OCI-LY1 (cell line): ENCODE data around the gene SPIB.
A peak's percentile ranks its signal among the peaks of the same experiment; 100 is the strongest.

Source experiments
- H2AFZ ChIP-seq: fragments of 200-600 bp; sonication (generic), shearing (Covaris generic); 2 replicates; pipeline ENCODE4 v1.6.0; 2014; ENCODE audit warnings: antibody characterized with exemption, mild to moderate bottlenecking, low read length
- H3F3A ChIP-seq: fragments of 200-600 bp; sonication (generic), shearing (Covaris generic); 2 replicates; pipeline ENCODE4 v1.6.0; 2014; ENCODE audit warnings: mild to moderate bottlenecking, antibody characterized with exemption, low read length, moderate library complexity; ENCODE audit not compliant: insufficient read depth
- H3K27ac ChIP-seq: fragments of 200-600 bp; sonication (generic); 2 replicates; pipeline ENCODE4 v1.5.1; 2014; ENCODE audit warnings: low read length, mixed run types, mild to moderate bottlenecking, low read depth; ENCODE audit not compliant: poor library complexity, severe bottlenecking
- H3K27me3 ChIP-seq: fragments of 200-600 bp; sonication (generic); 2 replicates; pipeline ENCODE4 v1.6.0; 2014; ENCODE audit warnings: antibody characterized with exemption, mild to moderate bottlenecking, low read length, moderate library complexity; ENCODE audit not compliant: insufficient read depth
- H3K36me3 ChIP-seq: fragments of 200-600 bp; sonication (generic); 2 replicates; pipeline ENCODE4 v1.6.1; 2014; ENCODE audit warnings: mild to moderate bottlenecking, antibody characterized with exemption, low read length, moderate library complexity, mixed read lengths; ENCODE audit not compliant: insufficient read depth
- H3K4me1 ChIP-seq: fragments of 200-600 bp; sonication (generic); 2 replicates; pipeline ENCODE4 v1.5.1; 2014; ENCODE audit warnings: mild to moderate bottlenecking, low read length, moderate library complexity; ENCODE audit not compliant: insufficient read depth, severe bottlenecking
- H3K4me2 ChIP-seq: fragments of 200-600 bp; sonication (generic), shearing (Covaris generic); 2 replicates; pipeline ENCODE4 v1.6.1; 2014; ENCODE audit warnings: low read length
- H3K4me3 ChIP-seq: fragments of 200-600 bp; sonication (generic); 2 replicates; pipeline ENCODE4 v1.5.1; 2014; ENCODE audit warnings: low read length, low read depth, mild to moderate bottlenecking, mixed read lengths; ENCODE audit not compliant: poor library complexity, severe bottlenecking
- H3K79me2 ChIP-seq: fragments of 200-600 bp; shearing (Covaris generic); 2 replicates; pipeline ENCODE4 v1.6.1; 2016; ENCODE audit warnings: mixed run types, low read length, mixed read lengths; ENCODE audit not compliant: insufficient read depth
- H3K9ac ChIP-seq: fragments of 200-600 bp; sonication (generic), shearing (Covaris generic); 2 replicates; pipeline ENCODE4 v1.6.1; 2014; ENCODE audit warnings: mild to moderate bottlenecking, low read length, mixed read lengths
- H3K9me2 ChIP-seq: fragments of 200-600 bp; sonication (generic), shearing (Covaris generic); 2 replicates; pipeline ENCODE4 v1.6.1; 2014; ENCODE audit warnings: low read depth, mild to moderate bottlenecking, low read length, mixed read lengths
- H3K9me3 ChIP-seq: fragments of 200-600 bp; shearing (Covaris generic); 2 replicates; pipeline ENCODE4 v1.6.1; 2014; ENCODE audit warnings: low read length, mixed read lengths
- H4K20me1 ChIP-seq: fragments of 200-600 bp; sonication (generic), shearing (Covaris generic); 2 replicates; pipeline ENCODE4 v1.6.0; 2016; ENCODE audit warnings: mild to moderate bottlenecking, low read length; ENCODE audit not compliant: insufficient read depth
- EZH2 ChIP-seq: fragments of 200-600 bp; sonication (generic), shearing (Covaris generic); IDR thresholded peaks from 2 replicates; pipeline ENCODE4 v1.8.0; 2017; ENCODE audit warnings: borderline replicate concordance, mixed run types, mild to moderate bottlenecking, antibody characterized with exemption, low read length, moderate library complexity, mixed read lengths
- TF ChIP-seq, protein P1 (sequence below): fragments of 200-600 bp; sonication (generic), shearing (Covaris generic); IDR thresholded peaks from 2 replicates; pipeline ENCODE4 v1.5.1; 2017; ENCODE audit warnings: mild to moderate bottlenecking, antibody characterized with exemption, low read length, moderate library complexity, mixed read lengths

The SPIB gene

DNA sequence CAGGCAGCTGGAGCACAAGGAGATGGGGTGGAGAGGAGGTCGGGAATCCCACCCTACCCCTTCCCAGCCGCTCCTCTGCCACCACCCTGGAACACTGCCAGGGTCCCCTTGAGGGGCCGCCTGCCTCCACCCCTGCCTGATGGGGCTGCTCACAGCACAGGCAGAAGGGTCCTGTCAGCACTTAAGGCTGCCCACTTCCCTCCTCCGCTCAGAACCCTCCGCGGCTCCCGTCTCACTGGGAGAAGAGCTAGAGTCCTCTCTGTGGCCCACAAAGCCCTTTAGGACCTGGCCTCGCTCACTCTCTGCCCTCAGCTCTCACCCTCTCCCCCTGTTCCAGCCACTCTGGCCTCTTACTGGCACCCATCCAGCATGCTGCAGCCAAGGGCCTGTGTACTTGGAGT, 38.0 kb upstream of the SPIB start:
- Histone ChIP-seq H3K27me3 (no peaks in the 10 kb centered on the region), H3K4me1 (peaks cover 17% of the 10 kb centered on the region), H3K36me3 (peaks cover 43% of the 10 kb centered on the region), H3K27ac (no peak overlapping the region), H3K9ac (no peak overlapping the region), H3K79me2 (peaks cover 10% of the 10 kb centered on the region), H3F3A (no peaks in the 10 kb centered on the region), H2AFZ (no peak overlapping the region), H3K9me3 (no peaks in the 10 kb centered on the region), H3K4me3 (no peak overlapping the region), H3K4me2 (no peak overlapping the region), H3K9me2 (no peaks in the 10 kb centered on the region), H4K20me1 (no peaks in the 10 kb centered on the region)
- TF ChIP-seq EZH2, result no peak
- TF ChIP-seq, protein P1, sequence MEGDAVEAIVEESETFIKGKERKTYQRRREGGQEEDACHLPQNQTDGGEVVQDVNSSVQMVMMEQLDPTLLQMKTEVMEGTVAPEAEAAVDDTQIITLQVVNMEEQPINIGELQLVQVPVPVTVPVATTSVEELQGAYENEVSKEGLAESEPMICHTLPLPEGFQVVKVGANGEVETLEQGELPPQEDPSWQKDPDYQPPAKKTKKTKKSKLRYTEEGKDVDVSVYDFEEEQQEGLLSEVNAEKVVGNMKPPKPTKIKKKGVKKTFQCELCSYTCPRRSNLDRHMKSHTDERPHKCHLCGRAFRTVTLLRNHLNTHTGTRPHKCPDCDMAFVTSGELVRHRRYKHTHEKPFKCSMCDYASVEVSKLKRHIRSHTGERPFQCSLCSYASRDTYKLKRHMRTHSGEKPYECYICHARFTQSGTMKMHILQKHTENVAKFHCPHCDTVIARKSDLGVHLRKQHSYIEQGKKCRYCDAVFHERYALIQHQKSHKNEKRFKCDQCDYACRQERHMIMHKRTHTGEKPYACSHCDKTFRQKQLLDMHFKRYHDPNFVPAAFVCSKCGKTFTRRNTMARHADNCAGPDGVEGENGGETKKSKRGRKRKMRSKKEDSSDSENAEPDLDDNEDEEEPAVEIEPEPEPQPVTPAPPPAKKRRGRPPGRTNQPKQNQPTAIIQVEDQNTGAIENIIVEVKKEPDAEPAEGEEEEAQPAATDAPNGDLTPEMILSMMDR, result no peak

DNA sequence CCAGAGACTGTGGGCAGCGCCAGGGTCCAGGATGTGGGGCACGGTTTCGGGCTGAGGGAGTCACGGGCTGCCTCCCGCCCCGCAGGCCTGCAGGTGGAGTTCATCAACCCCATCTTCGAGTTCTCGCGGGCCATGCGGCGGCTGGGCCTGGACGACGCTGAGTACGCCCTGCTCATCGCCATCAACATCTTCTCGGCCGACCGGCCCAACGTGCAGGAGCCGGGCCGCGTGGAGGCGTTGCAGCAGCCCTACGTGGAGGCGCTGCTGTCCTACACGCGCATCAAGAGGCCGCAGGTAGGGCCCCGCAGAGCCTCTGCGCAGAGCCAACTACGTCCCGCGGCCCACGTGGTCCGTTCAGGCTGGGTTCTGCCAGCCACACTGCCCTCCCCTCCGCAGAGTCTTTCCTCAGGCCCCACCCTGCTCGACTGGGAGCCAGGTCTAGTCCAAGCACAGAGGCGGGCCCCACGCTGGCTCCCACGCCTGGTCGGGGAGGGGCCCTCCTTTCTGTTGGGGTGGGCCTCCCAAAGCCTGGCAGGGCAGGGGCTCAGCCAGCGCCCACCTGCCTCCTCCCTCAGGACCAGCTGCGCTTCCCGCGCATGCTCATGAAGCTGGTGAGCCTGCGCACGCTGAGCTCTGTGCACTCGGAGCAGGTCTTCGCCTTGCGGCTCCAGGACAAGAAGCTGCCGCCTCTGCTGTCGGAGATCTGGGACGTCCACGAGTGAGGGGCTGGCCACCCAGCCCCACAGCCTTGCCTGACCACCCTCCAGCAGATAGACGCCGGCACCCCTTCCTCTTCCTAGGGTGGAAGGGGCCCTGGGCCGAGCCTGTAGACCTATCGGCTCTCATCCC, 36.6 kb upstream of the SPIB start:
- Histone ChIP-seq H3K9ac (no peak overlapping the region), H3K9me3 (no peaks in the 10 kb centered on the region), H3K4me3 (no peak overlapping the region), H3K9me2 (no peaks in the 10 kb centered on the region), H3K27me3 (no peaks in the 10 kb centered on the region), H3K4me2 (no peak overlapping the region), H3K79me2 (peaks cover 12% of the 10 kb centered on the region), H2AFZ (no peak overlapping the region), H3K36me3 (peaks cover 55% of the 10 kb centered on the region), H3K27ac (no peak overlapping the region), H3K4me1 (peaks cover 16% of the 10 kb centered on the region), H3F3A (no peaks in the 10 kb centered on the region), H4K20me1 (no peaks in the 10 kb centered on the region)
- no peak for TF ChIP-seq EZH2
- TF ChIP-seq, protein P1, result no peak

DNA sequence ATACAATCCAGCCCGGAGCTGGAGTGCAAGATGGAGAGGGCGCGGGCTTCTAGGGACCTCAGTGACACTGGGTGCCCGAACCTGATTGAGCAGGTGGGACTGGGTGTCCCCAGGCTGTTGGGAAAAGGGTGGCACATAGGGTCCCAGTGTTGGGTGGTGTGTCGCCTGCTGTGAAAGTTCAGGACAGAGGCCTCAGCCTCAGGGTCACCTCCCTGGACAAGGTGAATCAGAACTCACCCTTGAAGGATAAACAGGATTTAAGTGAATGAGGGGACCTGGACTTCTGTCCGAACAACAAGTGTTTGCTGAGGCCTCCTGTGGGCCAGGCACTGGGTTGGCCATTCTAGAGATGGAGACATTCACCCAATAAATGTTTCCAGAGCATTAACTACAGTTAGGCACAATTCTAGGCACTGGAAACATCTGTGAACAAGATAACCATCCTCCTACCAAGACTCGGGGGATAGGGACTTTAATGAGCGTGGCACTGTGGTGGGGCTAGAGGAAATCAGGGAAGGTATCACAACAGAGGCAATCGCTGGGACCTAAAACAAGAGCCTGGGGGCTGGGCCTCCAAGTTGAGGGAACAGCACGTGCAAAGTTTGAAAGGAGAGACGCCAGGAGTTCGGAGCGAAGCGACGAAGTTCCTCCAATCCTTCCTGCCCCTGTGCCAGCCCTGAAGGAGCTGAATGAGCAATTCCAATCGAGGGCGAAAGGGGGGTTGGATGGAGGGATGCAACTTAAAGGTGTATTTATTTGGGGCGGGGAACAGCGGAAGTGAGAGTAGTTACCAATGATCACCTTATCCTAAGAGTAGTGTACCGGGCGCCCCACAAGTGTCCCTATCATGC, 35.5 kb upstream of the SPIB start:
- Histone ChIP-seq H3K27ac (peak overlapping the region; percentile 61), H2AFZ (no peak overlapping the region), H4K20me1 (no peaks in the 10 kb centered on the region), H3K36me3 (peaks cover 57% of the 10 kb centered on the region), H3K4me2 (peak overlapping the region; percentile 80), H3F3A (no peaks in the 10 kb centered on the region), H3K9me2 (no peaks in the 10 kb centered on the region), H3K4me3 (peak overlapping the region; percentile 87), H3K9ac (peak overlapping the region; percentile 75), H3K4me1 (peaks cover 16% of the 10 kb centered on the region), H3K9me3 (no peaks in the 10 kb centered on the region), H3K79me2 (peaks cover 15% of the 10 kb centered on the region), H3K27me3 (no peaks in the 10 kb centered on the region)
- TF ChIP-seq, protein P1, result no peak
- TF ChIP-seq EZH2, result no peak
